CD8-positive, alpha-beta memory T cell (primary cell): ENCODE data around the gene NFIA. TPM values are rescaled to one million over a fixed set of nuclear protein-coding genes. Genes with fewer than 3 reads are reported as not detected.
A peak's percentile ranks its signal among the peaks of the same experiment; 100 is the strongest.

Source experiments
- CTCF ChIA-PET: fragments of 350-600 bp; sonication (Branson Sonifier 250); formaldehyde crosslinking; loops from one replicate; lab custom pipeline; 2021; ENCODE audit warnings: antibody characterized with exemption; lab: Charles Lee
- POLR2A ChIA-PET: fragments of 350-600 bp; sonication (Branson Sonifier 250); formaldehyde crosslinking; loops from one replicate; lab custom pipeline; 2021; ENCODE audit warnings: antibody characterized with exemption; lab: Charles Lee
- DNase-seq, 5 donors: peaks; one replicate each; pipeline versions ENCODE4 v3.0.0 to v3.0.0-alpha.2; 2020 to 2022; ENCODE audit warnings: mixed read lengths in 1 of 5
- H3K27ac ChIP-seq: one replicate; pipeline ENCODE4 v1.7.0; 2013; ENCODE audit warnings: low read depth, mild to moderate bottlenecking, low read length, moderate library complexity
- H3K27me3 ChIP-seq: 2 replicates; pipeline ENCODE4 v1.7.0; 2013; ENCODE audit warnings: low read length, mild to moderate bottlenecking; ENCODE audit not compliant: insufficient read depth, poor library complexity, severe bottlenecking
- H3K36me3 ChIP-seq: 2 replicates; pipeline ENCODE4 v1.7.0; 2013; ENCODE audit warnings: mild to moderate bottlenecking, low read length, moderate library complexity; ENCODE audit not compliant: insufficient read depth
- H3K4me1 ChIP-seq: 2 replicates; pipeline ENCODE4 v1.7.0; 2013; ENCODE audit warnings: mild to moderate bottlenecking, low read length, moderate library complexity; ENCODE audit not compliant: insufficient read depth
- H3K4me3 ChIP-seq: 2 replicates; pipeline ENCODE4 v1.7.0; 2013; ENCODE audit warnings: mild to moderate bottlenecking, low read length
- H3K9me3 ChIP-seq: 2 replicates; pipeline ENCODE4 v1.7.0; 2013; ENCODE audit warnings: mild to moderate bottlenecking, low read length
- H3K27ac Mint-ChIP-seq, 8 donors: one replicate each; pipeline ENCODE4 v1.8.0; 2020 to 2021; ENCODE audit warnings: mixed read lengths in 8 of 8, mild to moderate bottlenecking in 6 of 8, inconsistent platforms in 3 of 8, moderate library complexity in 3 of 8
- H3K27me3 Mint-ChIP-seq, 2 donors: one replicate each; pipeline ENCODE4 v1.8.0; 2020 to 2021; ENCODE audit warnings: mixed read lengths in 2 of 2, mild to moderate bottlenecking in 1 of 2, moderate library complexity in 1 of 2
- H3K36me3 Mint-ChIP-seq, 3 donors: one replicate each; pipeline ENCODE4 v1.8.0; 2020 to 2021; ENCODE audit warnings: mixed read lengths in 3 of 3, inconsistent platforms in 1 of 3, mild to moderate bottlenecking in 1 of 3
- H3K4me1 Mint-ChIP-seq, 3 donors: one replicate each; pipeline ENCODE4 v1.8.0; 2020 to 2021; ENCODE audit warnings: mixed read lengths in 3 of 3, inconsistent platforms in 1 of 3, mild to moderate bottlenecking in 1 of 3
- H3K4me3 Mint-ChIP-seq, 7 donors: one replicate each; pipeline ENCODE4 v1.8.0; 2020 to 2021; ENCODE audit warnings: mixed read lengths in 7 of 7, mild to moderate bottlenecking in 6 of 7, moderate library complexity in 4 of 7, inconsistent platforms in 2 of 7
- H3K9me3 Mint-ChIP-seq, 5 donors: one replicate each; pipeline ENCODE4 v1.8.0; 2020 to 2022; ENCODE audit warnings: mixed read lengths in 5 of 5, mild to moderate bottlenecking in 3 of 5, moderate library complexity in 2 of 5, inconsistent platforms in 1 of 5
- polyA plus RNA-seq: library from polyadenylated mRNA; unstranded; fragments of 300-500 nt; fragmentation: Illumina TruSeq; gene quantifications from one replicate; pipeline ENCODE4 v1.2.3, GENCODE V29; 2021
- total RNA-seq, 2 experiments: library from RNA; stranded (reverse); gene quantifications; one replicate each; pipeline ENCODE4 v1.2.3, GENCODE V29; 2021

The NFIA gene
- total and polyA plus RNA-seq, 3 experiments from 2014 or later: 6.1 to 9.9 (median 7.0) TPM

DNA sequence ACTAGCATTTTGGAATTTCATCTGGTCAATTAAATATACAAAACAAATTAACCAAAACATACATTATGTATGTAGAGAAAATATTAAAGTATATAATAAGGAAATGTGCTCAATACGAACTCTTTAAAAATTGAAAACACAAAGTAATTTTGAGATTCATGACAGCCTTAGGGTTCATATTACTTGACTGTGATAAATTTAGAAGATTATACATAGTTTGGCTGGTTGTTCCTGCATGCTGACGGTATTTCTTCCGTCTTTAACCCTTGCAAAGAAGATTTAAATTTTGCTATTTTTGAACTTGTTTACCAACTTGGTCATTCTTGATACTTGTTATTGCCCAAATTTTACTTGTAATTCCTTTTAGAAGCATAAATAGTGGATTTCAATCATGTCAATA lies 298.2 kb downstream of the NFIA start:
- no peaks in the 10 kb centered on the region for H3K9me3 ChIP-seq
- Mint-ChIP-seq H3K27ac (no peak overlapping the region), H3K27me3 (no peaks in the 10 kb centered on the region), H3K9me3 (no peaks in the 10 kb centered on the region), H3K36me3 (peaks cover 10 to 15% (median 12%) of the 10 kb centered on the region in 3 donors), H3K4me1 (no peaks in the 10 kb centered on the region), H3K4me3 (no peak overlapping the region)
- ChIA-PET POLR2A (no interaction called here), CTCF (no interaction called here)
- H3K36me3 ChIP-seq: no peaks in the 10 kb centered on the region
- H3K27ac ChIP-seq: no peak overlapping the region
- no peak for DNase-seq
- no peaks in the 10 kb centered on the region for H3K4me1 ChIP-seq
- no peaks in the 10 kb centered on the region for H3K27me3 ChIP-seq
- no peak overlapping the region for H3K4me3 ChIP-seq

DNA sequence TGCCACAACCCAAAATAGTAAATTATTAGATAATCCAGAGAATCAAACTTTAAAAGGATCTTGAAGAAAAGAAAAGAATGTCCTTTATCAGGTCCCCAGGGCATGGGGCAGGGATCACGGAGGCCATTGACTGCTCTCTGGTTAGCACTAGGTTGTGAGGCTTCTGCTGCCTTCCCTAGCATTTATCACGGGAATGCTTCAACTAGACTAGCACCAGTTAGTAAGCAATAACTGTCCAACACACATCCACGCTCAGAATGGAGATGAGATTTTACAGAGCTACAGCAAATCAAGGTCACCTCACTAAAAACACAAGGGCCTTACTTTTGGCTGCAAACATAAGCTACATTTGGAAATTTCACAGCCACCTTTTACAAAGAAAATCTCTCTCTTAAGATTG lies 304.0 kb downstream of the NFIA start:
- ChIA-PET POLR2A (no interaction called here), CTCF (no interaction called here)
- peaks cover 13 to 28% (median 22%) of the 10 kb centered on the region in 3 donors for H3K4me1 Mint-ChIP-seq
- no peaks in the 10 kb centered on the region for H3K36me3 ChIP-seq
- no peak overlapping the region for H3K27ac Mint-ChIP-seq
- no peak overlapping the region for H3K4me3 ChIP-seq
- no peaks in the 10 kb centered on the region for H3K27me3 Mint-ChIP-seq
- H3K27ac ChIP-seq: no peak overlapping the region
- no peaks in the 10 kb centered on the region for H3K9me3 ChIP-seq
- H3K36me3 Mint-ChIP-seq: peaks cover 9 to 26% (median 22%) of the 10 kb centered on the region in 3 donors
- H3K9me3 Mint-ChIP-seq: peaks cover 0 to 2% (median 0%) of the 10 kb centered on the region in 5 donors
- no peak for DNase-seq
- peak overlapping the region in 1 of 7 donors; percentile 34 for H3K4me3 Mint-ChIP-seq
- H3K27me3 ChIP-seq: no peaks in the 10 kb centered on the region
- H3K4me1 ChIP-seq: no peaks in the 10 kb centered on the region

DNA sequence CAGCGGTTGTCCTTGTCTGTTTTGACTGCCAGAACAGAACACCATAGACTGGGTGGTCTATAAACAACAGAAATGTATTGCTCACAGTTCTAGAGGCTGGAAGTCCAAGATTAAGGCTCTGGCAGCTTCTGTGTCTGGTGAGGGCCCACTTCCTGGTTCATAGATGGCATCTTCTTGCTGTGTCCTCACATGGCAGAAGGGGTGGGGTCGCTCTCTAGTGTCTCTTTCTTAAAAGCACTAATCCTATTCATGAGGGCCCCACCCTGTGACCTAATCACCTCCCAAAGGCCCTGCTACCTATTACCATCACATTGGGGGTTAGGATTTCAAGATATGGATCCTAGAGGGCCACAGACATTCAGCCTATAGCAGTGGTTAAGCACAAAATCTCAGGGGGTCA lies 304.4 kb downstream of the NFIA start:
- peaks cover 13 to 28% (median 22%) of the 10 kb centered on the region in 3 donors for H3K4me1 Mint-ChIP-seq
- Histone ChIP-seq H3K9me3 (no peaks in the 10 kb centered on the region), H3K4me1 (no peaks in the 10 kb centered on the region), H3K27me3 (no peaks in the 10 kb centered on the region), H3K4me3 (no peak overlapping the region), H3K27ac (no peak overlapping the region), H3K36me3 (no peaks in the 10 kb centered on the region)
- no peak for DNase-seq
- H3K36me3 Mint-ChIP-seq: peaks cover 9 to 28% (median 22%) of the 10 kb centered on the region in 3 donors
- peak overlapping the region in 5 of 7 donors; percentile 10 to 85 (median 63) for H3K4me3 Mint-ChIP-seq
- POLR2A ChIA-PET: interaction anchor here (0.6 kb wide), 2 partner anchors 651 to 681 kb away, joined by 3 to 4 read pairs; no protein-coding TSS in a partner anchor
- no peaks in the 10 kb centered on the region for H3K27me3 Mint-ChIP-seq
- peak overlapping the region in 2 of 8 donors; percentile 5 to 60 for H3K27ac Mint-ChIP-seq
- peaks cover 0 to 2% (median 0%) of the 10 kb centered on the region in 5 donors for H3K9me3 Mint-ChIP-seq
- CTCF ChIA-PET: interaction anchor here (0.6 kb wide), 1 partner anchor 336 kb away, joined by 3 read pairs; no protein-coding TSS in a partner anchor

DNA sequence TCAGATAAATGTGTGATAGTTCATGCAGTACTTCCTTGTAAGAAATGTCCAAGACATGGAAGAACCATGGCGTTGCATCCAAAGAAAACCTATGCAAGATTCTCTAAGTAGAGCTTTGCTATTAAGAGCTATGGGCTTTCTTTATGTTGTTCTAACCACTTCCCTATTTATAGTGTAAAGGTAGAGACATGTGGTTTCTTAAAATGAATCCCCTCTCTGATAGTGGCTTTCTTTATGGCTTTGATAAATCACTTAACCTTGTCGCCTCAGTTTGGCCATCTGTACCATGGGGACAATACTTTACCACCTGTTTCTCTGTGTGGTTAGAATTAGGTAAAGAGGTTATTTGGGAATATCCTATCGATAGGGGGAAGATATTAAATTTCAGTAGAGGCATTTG lies 305.5 kb downstream of the NFIA start:
- Histone ChIP-seq H3K4me3 (no peak overlapping the region), H3K27ac (no peak overlapping the region), H3K36me3 (no peaks in the 10 kb centered on the region), H3K4me1 (no peaks in the 10 kb centered on the region), H3K27me3 (no peaks in the 10 kb centered on the region), H3K9me3 (no peaks in the 10 kb centered on the region)
- peaks cover 0 to 2% (median 0%) of the 10 kb centered on the region in 5 donors for H3K9me3 Mint-ChIP-seq
- H3K27ac Mint-ChIP-seq: peak overlapping the region in 1 of 8 donors; percentile 31
- no peaks in the 10 kb centered on the region for H3K27me3 Mint-ChIP-seq
- peaks cover 13 to 28% (median 22%) of the 10 kb centered on the region in 3 donors for H3K4me1 Mint-ChIP-seq
- POLR2A ChIA-PET: no interaction called here
- peaks cover 9 to 28% (median 22%) of the 10 kb centered on the region in 3 donors for H3K36me3 Mint-ChIP-seq
- DNase-seq: no peak
- H3K4me3 Mint-ChIP-seq: peak overlapping the region in 5 of 7 donors; percentile 36 to 85 (median 63)
- CTCF ChIA-PET: no interaction called here

DNA sequence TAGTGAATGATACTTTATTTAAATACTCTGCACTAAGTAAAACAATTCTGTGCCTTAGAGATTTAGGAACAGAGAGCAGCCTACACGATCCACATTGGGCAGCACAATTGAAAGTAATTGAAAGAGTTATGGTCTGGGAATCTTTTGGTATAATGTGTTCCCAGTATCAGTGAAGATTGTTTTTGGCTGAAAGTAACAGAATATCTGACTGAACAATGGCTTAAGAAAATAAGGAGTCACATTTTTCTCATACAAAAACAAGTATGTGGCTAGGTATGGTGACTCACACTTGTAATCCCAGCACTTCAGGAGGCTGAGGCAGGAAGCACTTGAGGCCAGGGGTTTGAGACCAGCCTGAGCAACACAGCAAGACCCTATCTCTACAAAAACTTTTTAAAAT lies 306.2 kb downstream of the NFIA start:
- H3K27ac Mint-ChIP-seq: peak overlapping the region in 1 of 8 donors; percentile 27
- no peaks in the 10 kb centered on the region for H3K4me1 ChIP-seq
- DNase-seq: no peak
- POLR2A ChIA-PET: no interaction called here
- peaks cover 13 to 28% (median 22%) of the 10 kb centered on the region in 3 donors for H3K4me1 Mint-ChIP-seq
- H3K9me3 ChIP-seq: no peaks in the 10 kb centered on the region
- H3K4me3 Mint-ChIP-seq: no peak overlapping the region
- H3K27ac ChIP-seq: no peak overlapping the region
- H3K36me3 ChIP-seq: no peaks in the 10 kb centered on the region
- no peaks in the 10 kb centered on the region for H3K27me3 Mint-ChIP-seq
- peaks cover 0 to 2% (median 0%) of the 10 kb centered on the region in 5 donors for H3K9me3 Mint-ChIP-seq
- no peaks in the 10 kb centered on the region for H3K27me3 ChIP-seq
- no peak overlapping the region for H3K4me3 ChIP-seq
- H3K36me3 Mint-ChIP-seq: peaks cover 3 to 22% (median 18%) of the 10 kb centered on the region in 3 donors
- CTCF ChIA-PET: no interaction called here

DNA sequence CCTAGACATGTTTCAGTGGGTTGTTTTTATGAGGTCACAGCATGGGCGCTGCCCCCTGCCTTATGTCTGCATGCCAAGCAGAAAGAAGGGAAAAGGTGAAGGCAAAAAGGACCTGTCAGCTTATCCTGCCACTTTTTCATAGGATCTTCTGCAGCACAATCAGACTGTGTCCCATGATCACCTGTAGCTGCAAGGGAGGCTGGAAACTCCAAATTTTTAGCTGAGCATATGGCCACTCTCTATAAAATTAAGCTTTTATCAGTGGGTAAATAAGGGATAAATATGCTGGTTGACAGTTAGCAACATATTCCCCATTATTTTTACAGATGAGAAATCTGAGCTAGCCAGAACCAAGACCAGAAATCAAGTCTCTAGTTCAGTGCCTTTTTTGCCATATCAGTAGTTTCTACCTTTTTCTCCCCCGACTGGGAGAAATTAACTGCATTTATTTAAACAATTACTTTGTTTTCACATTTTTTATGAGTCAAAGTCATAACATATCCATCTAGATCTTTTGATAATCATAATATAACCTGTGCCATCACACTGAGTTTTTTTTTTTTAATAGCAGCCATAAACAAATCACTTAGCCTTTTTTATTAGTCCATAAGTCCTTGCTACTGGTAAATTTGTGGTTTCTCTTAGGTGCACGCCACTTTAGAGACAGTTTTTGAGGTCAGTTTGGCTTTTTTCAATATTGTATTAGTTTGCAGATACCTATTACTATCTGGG lies 307.0 kb downstream of the NFIA start:
- Histone ChIP-seq H3K27ac (no peak overlapping the region), H3K36me3 (no peaks in the 10 kb centered on the region), H3K4me3 (no peak overlapping the region), H3K4me1 (no peaks in the 10 kb centered on the region), H3K27me3 (no peaks in the 10 kb centered on the region), H3K9me3 (no peaks in the 10 kb centered on the region)
- Mint-ChIP-seq H3K27ac (no peak overlapping the region), H3K4me3 (no peak overlapping the region), H3K9me3 (peaks cover 0 to 2% (median 0%) of the 10 kb centered on the region in 5 donors), H3K4me1 (peaks cover 13 to 28% (median 22%) of the 10 kb centered on the region in 3 donors), H3K27me3 (no peaks in the 10 kb centered on the region), H3K36me3 (peaks cover 3 to 17% (median 12%) of the 10 kb centered on the region in 3 donors)
- POLR2A ChIA-PET: no interaction called here
- CTCF ChIA-PET: no interaction called here
- no peak for DNase-seq

DNA sequence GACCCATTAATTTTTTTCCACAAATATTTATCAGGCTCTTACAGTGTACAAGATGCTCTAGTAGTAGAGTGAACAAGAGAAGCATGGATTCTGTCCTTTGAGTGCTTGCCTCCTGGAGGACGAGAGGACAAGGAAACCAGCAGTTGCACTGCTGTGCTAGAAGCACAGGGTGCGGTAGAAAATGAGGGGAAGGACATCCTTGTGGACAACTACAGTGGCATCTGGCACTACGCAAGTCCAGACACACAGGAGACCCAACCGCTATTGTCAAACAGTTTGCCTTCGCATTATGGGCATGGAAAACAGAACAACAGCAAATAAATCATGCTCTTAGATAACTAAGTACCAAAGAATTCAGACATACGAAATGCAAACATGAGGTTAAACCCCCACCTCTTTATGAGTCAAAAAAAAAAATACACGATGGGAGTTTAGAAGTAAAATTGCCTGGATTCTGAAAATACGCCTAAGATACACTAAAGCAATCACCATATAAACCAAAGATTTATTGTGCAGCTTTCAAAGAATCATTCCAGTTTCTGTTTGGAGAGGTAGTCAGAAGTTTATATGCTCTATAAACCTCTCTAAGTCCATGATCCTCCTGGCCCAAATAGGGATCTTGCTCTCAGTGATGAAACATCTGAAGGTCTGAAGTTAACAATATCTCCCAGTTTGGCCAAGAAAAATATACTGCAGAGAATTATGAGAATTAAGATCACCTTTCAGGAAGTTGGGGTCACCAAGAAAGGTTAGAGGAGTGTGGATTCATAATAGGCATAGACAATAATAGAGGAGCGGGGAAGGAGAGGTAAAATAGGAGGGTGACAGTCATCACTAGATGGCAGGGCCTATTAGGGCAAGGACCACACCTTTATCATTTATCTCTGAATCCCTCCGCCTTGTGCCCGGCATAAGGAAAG lies 307.8 kb downstream of the NFIA start:
- no peak overlapping the region for H3K4me3 ChIP-seq
- CTCF ChIA-PET: no interaction called here
- no peak overlapping the region for H3K27ac ChIP-seq
- DNase-seq: no peak
- H3K27me3 Mint-ChIP-seq: no peaks in the 10 kb centered on the region
- H3K36me3 Mint-ChIP-seq: peaks cover 2 to 16% (median 10%) of the 10 kb centered on the region in 3 donors
- H3K4me1 ChIP-seq: no peaks in the 10 kb centered on the region
- H3K36me3 ChIP-seq: no peaks in the 10 kb centered on the region
- H3K27ac Mint-ChIP-seq: peak overlapping the region in 1 of 8 donors; percentile 12
- peaks cover 0 to 2% (median 0%) of the 10 kb centered on the region in 5 donors for H3K9me3 Mint-ChIP-seq
- no peaks in the 10 kb centered on the region for H3K9me3 ChIP-seq
- POLR2A ChIA-PET: no interaction called here
- H3K27me3 ChIP-seq: no peaks in the 10 kb centered on the region
- no peak overlapping the region for H3K4me3 Mint-ChIP-seq
- H3K4me1 Mint-ChIP-seq: peaks cover 13 to 28% (median 22%) of the 10 kb centered on the region in 3 donors
